ENCODE results near the gene VTCN1.

GRCh38 chr1:117189726-117190125 is 21.0 kb downstream of the VTCN1 start:
- TF ChIP-seq CTCF (IDR thresholded peaks at IDR 0.05; ENCODE audit: poor library complexity) (no peak), EZH2 (IDR thresholded peaks at IDR 0.05; ENCODE audit: borderline replicate concordance) (no peak), EZH2phosphoT487 (IDR thresholded peaks at IDR 0.05; ENCODE audit: low read depth, severe bottlenecking, unreplicated experiment) (no peak)

All from hepatocyte (in vitro differentiated cells).